GM21447 (cell line): ENCODE data around the gene SLFN12L.
"Not testable (repeated sequence)": the region's sequence is repeated elsewhere in the genome, so short reads cannot be mapped to it uniquely, and the experiment has no call there.

ENCODE experiments used
- ATAC-seq: cut with Tn5 transposase; IDR thresholded peaks from one replicate; pipeline ENCODE4 v1.9.1; 2021; ENCODE audit not compliant: unreplicated experiment

Gene SLFN12L

DNA sequence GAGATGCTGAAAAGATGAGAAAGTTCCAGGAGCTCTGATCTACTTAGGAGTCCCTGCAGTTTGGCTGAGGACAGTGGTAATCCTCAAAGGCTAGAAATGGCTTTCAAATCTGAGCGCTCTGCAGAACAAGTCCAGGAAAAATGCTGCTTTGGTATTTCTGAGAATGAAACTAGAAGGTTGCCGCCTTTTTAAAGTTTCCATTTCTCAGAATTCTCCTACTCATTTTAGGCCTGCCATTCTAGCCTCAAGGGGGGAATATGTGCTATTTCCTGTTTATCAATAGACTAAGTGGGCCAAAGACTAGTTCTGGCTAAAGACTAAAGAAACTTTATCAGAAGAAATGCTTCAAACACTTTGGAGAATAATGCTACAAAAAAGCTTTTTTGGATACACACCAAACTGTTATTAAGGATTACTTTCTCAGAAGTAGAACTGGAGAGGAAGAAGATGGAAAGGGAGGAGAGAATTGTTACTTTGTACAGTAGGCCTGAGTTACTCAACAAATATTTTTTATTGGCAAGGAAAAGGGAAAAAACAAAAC lies at the start of gene SLFN12L:
Gene SLFN12L, minus strand, starts transcription at position 78 of the 541 bp plus-strand sequence. CDS start 15,314 bp downstream, outside the sequence.
- ATAC-seq, result no peak

DNA sequence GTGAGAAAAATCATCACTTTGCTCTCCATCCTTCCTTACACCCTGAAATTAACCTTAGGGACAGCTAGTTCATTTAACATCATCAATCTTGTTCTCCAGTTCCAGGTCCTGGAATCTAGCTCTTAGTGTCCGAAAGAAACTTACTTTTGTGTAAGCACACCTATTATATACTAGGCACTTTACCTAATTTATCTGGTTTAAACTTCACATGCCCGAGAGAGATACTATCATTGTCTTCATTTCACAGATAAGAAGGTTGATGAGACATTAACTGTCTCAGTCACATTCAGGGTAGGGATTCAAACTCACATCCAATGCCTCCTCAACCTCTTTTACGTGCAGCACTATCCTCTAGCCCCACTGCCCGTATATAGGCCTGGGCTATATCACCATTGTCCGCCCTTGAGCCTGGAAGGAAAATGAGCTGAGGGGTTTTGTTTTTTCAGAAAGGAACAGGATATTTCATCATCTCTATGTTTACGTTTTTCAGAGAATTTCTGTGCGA lies 49.1 kb upstream of the SLFN12L start:
- ATAC-seq, result no peak

DNA sequence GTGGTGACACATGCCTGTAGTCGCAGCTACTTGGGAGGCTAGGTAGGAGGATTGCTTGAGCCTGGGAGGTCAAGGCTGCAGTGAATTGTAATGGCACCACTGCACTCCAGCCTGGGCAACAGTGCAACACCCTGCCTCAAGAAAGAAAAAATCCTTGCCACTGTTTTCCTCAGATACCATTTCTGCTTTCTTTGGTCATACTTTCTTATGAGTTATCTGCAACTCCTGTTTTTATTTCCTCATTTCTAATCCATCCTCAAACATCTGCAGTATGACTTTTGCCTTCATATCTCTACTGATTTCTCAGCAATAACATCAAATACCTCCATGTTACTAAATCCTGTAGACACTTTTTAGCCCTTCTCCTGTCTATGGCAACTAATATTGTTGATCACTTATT lies 46.6 kb upstream of the SLFN12L start:
- ATAC-seq, result no peak

DNA sequence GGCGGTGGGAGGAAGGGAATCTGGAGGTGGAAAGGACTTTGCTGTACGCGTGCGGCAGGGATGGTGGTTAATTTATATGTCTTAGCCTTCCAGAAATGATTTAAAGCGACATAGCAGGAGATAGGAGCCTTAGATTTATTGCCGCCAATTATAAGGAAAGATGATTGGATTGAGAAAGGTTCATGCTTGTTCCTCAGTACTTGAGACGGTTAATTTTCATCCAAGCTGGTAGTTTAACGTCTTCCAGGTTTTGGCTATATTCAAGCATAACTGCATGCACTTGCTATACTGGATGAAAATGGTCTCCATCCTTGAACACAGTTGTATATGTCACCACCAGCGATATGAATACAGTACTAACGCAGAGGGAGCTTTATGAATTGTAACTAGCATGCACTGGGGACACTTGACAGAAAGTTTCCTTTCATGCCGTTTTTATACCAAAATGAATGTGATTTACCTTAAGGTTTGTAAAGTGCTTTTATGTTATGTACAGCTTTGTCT lies 41.5 kb upstream of the SLFN12L start:
- ATAC-seq, result no peak

DNA sequence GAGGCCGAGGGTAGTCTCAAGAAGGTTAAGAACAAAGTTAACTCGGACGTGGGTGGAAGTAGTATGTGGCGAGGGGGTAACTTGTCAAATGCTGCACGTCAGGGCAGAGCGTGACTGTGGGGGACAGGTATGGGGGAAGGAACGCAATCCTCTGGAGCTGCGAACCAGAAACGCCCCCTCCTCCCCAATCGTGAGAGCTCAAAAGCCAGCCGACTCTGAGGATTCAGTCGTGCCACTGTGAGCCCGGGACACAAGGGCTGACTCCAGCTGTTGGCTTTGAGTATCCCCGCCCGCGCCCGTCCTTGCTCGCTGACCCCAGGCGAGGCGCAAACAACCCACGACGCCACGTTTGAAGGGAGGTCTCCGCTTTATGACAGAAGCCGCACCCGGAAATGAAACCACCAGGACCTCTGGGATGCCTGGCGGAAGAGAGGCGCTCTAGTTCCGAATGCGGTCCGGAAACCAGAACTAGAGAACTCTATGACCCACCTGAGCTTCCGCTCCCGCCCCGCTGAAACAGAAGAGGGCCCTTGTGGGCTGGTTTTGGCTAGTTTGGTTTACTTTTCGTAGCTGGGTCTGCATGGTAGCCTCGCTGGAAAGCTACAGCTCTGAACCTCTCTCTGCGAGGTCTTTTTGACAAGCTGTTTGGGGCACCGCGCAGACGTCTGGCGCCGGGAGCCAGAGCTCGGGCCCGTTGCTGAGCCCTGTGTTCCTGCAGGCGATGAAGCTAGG lies 40.9 kb upstream of the SLFN12L start, which contains the start of gene PEX12:
Gene PEX12, minus strand, starts transcription at position 375 of the 732 bp plus-strand sequence. CDS start 550 bp downstream, outside the sequence.
- peak; percentile 90 for ATAC-seq

DNA sequence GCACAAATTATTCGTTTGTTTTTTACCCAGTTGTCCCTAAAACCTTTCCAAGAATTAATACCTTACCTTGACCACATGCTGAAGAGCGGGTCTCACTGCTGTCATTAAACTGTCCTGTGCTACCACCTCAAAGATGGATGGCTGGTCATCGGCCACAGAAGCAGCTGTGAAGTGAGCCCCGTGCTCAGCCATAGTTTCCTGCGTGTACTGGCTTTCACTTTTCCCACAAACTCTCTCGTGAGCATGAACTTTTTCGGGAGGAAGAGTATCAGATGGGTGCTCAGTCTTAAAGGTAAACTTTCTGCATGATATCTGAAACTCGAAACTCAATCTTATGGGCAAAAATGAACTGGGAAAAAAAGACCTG lies 40.3 kb upstream of the SLFN12L start:
- no peak for ATAC-seq

DNA sequence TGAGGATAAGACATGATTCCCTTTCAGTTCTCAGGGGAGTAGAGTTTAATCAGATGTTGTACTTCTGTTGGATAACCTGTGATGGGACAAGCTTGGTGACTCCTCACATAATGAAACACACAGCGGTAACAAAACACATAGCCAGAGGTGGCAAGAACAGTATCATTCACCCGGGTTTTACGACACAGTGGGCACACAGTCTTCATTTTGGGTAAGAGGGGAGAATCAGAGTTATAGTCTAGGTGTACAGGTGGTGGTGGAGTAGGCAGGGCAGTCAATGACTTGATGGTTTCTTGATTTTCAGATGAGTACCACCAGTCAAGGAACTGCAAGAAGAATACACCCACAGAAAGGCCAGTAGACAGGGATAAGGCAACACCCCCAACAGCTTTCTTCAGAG lies 38.3 kb upstream of the SLFN12L start:
- ATAC-seq, result no peak

DNA sequence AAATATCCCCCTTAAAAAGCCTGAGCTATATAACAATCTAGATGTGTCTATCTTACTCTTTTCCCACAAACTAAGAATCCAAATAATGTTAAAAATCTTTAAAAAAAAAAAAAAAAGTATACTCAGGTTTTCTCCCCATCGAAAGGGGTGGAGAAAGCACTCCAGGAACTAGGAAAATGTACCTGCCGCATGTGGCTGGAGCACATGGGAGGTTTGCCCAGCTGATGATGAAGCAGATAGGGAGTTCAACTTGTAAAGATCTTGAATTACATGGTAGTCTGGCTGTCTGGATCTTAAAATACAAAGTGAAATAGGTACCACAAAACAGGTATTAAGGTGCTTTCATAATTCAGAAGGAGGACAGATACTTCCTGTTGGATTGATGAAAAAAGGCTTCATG lies 31.9 kb upstream of the SLFN12L start:
- ATAC-seq, result no peak

DNA sequence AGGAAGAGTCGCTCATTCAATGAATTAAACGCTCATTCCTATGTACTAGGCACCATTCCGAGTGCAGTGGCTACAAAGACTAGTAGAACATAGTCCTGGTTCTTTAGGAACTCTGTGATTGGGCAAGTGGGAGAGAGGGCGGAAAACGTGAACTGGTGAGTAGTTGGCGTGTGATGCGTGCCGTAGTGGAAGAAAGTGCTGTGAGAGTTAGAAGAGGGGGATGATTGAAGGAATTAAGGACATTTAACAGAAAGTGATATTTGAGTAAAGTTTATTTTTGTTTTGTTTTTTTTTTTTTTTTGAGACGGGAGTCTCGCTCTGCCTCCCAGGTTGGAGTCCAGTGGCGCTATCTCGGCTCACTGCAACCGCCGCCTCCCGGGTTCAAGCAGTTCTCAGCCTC lies 31.1 kb upstream of the SLFN12L start:
- ATAC-seq, result no peak

DNA sequence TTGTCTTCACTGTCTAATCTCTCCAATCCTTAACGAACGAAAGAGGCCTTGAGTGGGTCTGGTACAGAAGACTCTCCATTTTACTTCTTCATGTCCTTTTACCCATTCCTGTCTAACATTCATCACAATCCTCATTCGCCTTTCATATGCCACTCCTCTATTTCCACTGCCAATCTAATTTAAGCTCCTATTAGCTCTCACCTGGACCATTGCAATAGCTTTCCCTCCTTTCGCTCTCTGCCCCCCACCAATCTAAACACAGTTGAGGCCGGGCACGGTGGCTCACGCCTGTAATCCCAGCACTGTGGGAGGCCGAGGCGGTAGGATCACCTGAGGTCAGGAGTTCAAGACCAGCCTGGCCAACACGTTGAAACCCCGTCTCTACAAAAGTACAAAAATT lies 29.5 kb upstream of the SLFN12L start:
- ATAC-seq, result no peak

DNA sequence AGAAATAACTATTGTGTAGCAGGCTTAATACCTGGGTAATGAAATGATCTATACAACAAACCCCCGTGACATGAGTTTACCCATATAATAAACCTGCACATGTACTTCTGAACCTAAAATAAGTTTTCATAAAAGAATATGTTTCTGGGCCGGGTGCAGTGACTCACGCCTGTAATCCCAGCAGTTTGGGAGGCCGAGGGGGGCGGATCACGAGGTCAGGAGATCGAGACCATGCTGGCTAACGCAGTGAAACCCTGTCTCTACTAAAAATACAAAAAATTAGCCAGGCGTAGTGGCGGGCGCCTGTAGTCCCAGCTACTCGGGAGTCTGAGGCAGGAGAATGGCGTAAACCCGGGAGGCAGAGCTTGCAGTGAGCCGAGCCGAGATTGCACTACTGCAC lies 25.7 kb upstream of the SLFN12L start:
- ATAC-seq, result not testable (repeated sequence)

DNA sequence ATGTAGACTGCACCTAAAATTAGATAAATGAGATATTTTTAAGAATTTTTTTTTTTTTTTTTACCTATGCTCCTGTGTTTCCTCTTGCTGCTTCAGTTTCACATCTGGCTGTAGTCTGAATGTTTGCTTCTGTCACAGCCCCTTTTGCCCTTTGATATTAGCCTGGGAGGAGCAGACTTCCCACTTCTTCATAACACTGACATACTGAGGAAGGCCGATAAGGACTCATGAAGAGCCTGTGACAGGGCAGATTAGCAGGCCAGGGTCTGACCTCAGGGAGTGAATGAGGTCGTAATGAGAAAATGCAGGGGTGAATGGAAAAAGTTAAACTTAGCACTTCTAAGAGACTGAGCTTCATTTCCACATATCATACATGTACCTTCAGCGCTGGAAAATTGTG lies 23.2 kb upstream of the SLFN12L start, which contains the start of gene SLFN14:
Gene SLFN14, minus strand, starts transcription at position 117 of the 400 bp plus-strand sequence. CDS start 2,757 bp downstream, outside the sequence.
- no peak for ATAC-seq

DNA sequence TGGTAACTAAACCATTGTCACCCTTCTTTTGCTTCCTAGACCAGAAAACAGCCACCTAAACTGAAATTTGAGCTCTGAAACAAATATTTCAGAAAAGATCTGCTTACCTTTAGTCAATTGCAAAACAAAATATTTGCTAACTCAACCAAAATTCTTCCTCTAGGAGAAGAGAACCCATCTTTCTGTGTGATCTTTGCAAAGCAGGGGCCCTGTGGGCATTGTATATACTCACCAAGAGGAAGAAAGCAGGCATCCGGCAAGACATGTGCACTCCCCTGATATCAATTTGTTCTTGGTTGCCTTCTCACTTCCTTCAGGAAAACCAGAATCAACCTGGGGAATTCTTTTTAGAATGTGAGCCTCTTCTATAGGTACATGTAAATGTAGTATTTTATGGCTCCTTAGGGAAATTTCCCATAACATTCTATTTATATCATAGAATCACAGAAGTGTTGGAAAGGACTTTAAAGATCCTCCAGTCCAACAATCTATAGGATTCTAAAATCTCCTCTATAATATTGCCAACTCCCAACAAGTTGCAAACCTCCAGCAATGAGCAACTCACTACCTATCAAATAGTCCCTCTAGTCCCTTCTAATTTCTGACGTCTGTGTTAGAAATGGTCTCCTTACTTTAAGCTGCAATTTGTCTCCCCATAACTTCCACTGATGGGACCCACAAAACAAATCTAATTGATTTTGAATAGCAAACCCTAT lies 22.2 kb upstream of the SLFN12L start:
- no peak for ATAC-seq

DNA sequence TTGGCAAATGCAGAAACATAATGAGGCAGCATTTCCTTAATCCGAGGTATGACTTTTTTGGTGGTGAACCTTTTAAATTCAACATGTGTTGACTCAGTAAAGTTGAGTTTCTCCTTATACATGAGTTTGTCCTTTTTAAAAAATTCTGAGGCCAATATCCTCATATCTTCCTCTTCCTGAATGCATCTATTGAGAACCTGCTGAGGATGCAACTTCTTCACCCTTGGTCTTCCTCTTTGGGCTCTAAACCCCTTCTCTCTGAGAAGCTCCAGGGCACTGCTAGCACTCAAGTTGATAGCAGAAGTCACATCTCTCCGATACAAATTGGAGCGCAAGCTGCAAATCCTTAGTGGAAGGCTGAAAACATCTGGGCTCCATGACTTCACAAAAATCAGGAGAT lies 19.9 kb upstream of the SLFN12L start:
- no peak for ATAC-seq

DNA sequence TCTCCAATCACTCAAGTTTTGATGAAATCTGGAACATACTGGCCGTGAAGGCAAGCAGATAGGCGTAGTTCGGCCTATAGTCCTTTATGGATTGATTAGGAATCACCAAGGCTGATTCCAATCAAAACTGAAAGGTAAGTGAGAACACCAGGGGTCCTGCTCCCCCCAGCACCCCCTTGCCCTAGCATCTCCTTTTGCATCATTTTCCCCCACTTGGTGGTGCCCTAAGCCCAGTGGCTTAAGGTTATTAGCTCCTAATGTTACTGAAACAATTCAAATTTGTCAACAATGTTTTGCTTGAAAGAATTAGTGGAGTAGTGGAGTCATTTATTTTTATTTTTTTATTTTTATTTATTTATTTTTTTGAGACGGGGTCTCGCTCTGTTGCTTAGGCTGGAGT lies 18.2 kb upstream of the SLFN12L start:
- no peak for ATAC-seq

DNA sequence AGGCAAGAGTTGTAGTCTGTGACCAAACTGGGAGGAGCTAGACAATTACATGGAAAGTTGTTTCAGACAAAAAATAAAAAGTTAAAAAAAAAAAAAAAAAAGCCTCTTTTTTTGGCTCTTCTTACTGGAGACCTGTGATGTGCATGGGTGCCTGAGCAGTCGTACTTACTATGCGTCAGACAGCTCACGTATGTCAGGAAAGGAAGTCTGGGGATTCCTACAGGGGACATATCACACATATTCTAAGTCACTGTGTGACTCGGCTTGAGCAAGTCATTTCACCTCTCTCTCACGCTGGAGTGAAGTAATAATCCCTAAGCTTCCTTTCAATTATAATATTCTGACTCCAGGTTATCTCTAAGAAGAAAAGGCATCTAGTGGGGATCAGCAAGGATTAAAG lies 17.2 kb upstream of the SLFN12L start:
- ATAC-seq, result no peak

DNA sequence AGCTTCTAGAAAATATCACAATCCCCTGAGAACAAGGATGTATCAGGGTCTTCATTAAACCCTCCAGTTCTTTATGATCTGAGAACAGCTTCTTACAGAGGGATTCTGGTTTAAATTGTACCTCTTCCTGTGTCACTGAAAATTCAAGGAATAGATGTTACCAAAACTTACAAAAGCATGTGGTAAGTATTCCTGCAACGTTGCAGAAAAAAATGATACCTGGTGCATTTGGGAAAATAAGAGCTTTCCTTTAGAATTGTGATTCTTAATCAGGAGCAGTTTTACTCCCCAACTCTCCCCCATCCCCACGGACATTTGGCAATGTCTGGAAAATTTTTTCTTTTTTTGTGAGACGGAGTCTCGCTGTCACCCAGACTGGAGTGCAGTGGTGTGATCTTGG lies 15.8 kb upstream of the SLFN12L start:
- ATAC-seq, result no peak

DNA sequence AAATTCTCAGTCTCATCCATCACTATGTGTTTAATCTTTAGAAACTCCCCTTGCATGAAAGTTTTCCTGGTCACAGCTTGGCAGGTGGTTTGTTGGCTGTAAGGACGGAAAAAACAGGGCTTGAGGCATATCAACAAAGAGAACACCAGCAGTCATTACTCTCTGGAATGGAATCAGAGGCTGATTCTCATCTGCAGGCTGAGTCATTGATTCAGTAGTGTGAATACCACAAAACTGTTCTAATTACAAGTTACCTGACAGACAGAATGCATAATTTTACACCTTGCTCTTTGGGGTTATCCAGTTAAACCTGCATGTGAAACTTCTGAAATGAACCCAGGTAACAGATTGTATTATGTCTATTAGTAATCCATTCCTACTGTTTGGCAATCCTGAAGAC lies 11.5 kb upstream of the SLFN12L start:
- no peak for ATAC-seq

DNA sequence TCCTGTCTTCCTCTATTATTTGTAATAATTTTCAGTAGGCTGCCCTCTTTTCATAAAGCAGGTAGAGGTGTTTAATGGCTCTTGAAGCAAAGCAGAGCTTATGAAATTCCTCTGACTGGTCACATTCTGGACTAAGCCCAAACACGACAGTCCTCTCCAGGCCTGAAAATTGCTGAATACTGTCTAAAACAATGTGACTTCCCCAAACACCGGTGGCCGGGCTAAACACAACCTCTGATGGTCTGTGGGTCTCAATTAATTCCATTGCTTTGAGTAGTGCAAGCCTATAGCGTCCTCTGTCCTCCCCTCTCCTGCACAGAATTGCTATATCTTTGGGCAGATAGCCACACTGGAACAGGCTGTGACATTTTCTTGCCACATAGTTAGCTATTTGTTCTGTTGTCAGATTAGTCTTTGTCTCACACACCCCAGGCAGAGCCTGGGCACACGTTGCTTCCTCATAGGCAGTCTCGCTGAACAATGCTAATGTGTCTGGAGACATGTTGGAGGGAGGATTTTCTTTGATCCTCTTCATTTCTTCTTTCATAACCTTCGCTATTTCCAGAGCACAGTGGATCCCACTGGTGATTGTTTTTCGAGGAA lies 10.8 kb upstream of the SLFN12L start:
- no peak for ATAC-seq

DNA sequence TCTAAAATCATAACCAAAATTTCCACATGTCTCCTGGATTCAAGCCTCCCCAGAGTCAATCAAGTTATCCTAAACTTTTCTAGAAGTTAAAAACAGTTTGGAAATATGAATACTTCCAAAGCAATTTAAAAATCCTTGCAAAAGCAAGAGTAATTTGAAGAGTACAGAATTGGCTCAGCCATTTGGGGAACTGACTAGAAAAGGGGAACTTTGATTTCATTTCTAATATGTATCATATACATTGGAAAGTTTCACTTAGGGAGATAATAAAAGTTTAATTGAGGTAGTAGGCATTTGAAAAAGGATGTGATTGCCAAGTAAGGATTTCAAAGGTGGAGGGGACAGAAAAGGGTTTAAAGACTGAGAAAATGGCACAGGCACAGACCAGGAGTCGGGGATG lies 9.0 kb upstream of the SLFN12L start:
- no peak for ATAC-seq

DNA sequence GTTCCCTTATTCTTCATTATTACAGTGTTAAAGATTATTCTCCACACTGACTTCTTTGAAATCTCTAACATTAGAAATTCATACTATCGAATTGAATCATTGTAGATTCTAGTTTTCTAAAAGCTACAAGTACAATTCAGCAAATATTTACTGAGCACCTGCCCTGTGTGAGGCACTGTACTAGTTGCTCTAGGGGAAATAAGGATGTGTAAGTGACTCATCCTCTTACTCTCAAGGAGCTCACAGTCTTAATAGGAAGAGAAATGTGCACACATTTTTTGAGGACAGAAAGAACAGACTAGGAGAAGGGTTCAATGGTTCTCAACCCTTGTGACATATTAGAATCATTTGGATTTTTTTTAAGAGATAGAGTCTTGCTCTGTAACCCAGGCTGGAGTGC lies 7.7 kb upstream of the SLFN12L start:
- ATAC-seq, result no peak
